Esophagus muscularis mucosa (tissue), 3 donors: ENCODE measurements around the gene NDST4.

ENCODE experiments used
- CTCF ChIP-seq, 3 experiments: fragments of 200-600 bp in 2 of 3; fragments of 450-650 bp in 1 of 3; sonication (generic) in 2 of 3; IDR thresholded peaks; one replicate each; pipeline ENCODE4 v1.5.1; 2017 to 2019; ENCODE audit warnings: antibody characterized with exemption in 3 of 3, mild to moderate bottlenecking in 2 of 3, moderate library complexity in 1 of 3
- POLR2A ChIP-seq: fragments of 450-650 bp; IDR thresholded peaks from one replicate; pipeline ENCODE4 v1.6.1; 2017; ENCODE audit warnings: antibody characterized with exemption, moderate library complexity, mild to moderate bottlenecking, low read depth
- POLR2AphosphoS5 ChIP-seq, 2 donors: sonication (generic); formaldehyde crosslinking; IDR thresholded peaks; one replicate each; pipeline ENCODE4 v1.6.1; 2017; ENCODE audit warnings: antibody characterized with exemption in 2 of 2

GRCh38 chr4:115117651-115118050, 4.2 kb upstream of the NDST4 start:
- no peak for TF ChIP-seq CTCF (IDR thresholded peaks at IDR 0.05)
- no peak for TF ChIP-seq POLR2AphosphoS5 (IDR thresholded peaks at IDR 0.05)
- TF ChIP-seq POLR2A = no peak
